Nucleus accumbens (tissue), 56 donors: ENCODE data around the gene NEIL3.

Experiments
- DNase-seq, 56 donors: peaks; one replicate each; lab custom pipeline; 2025; lab: John Stamatoyannopoulos, UW

Gene NEIL3

GRCh38 chr4:177404986-177405385 is 95.3 kb downstream of the NEIL3 start:
- DNase-seq: no peak

- no peak for DNase-seq
These were observed 95.8 kb downstream of the NEIL3 start for GRCh38 chr4:177405508-177405907.

- no peak for DNase-seq
These were observed 98.3 kb downstream of the NEIL3 start for GRCh38 chr4:177408023-177408422.

GRCh38 chr4:177410566-177410965 is 100.9 kb downstream of the NEIL3 start:
- no peak for DNase-seq

- DNase-seq: no peak
These were observed 102.3 kb downstream of the NEIL3 start for GRCh38 chr4:177411996-177412395.
